ENCODE measurements around the gene AP2S1. TPM values are rescaled to one million over a fixed set of nuclear protein-coding genes. Genes with fewer than 3 reads are reported as not detected.
A peak's percentile ranks its signal among the peaks of the same experiment; 100 is the strongest.

The AP2S1 gene
- total RNA-seq, 6 experiments from 2014 or later, result 416 to 479 (median 463) TPM

- Mint-ChIP-seq H3K27ac (no peak overlapping the region), H3K4me1 (ENCODE audit: low read depth) (peaks cover 7% of the 10 kb centered on the region), H3K9me3 (no peaks in the 10 kb centered on the region), H3K36me3 (ENCODE audit: low read depth) (peaks cover 17% of the 10 kb centered on the region; the same call in 1 of the 2 replicates), H3K4me3 (no peak overlapping the region), H3K27me3 (ENCODE audit: insufficient read depth) (peaks cover 3% of the 10 kb centered on the region; the same call in 1 of the 2 replicates)
- no peak for TF ChIP-seq CTCF (IDR thresholded peaks at IDR 0.05)
- DNase-seq, result peak; percentile 55
Measured at GRCh38 chr19:46863818-46864629, 13.4 kb upstream of the AP2S1 start.

GRCh38 chr19:46862974-46863632 is 12.5 kb upstream of the AP2S1 start:
- Mint-ChIP-seq H3K27me3 (ENCODE audit: insufficient read depth) (peaks cover 3% of the 10 kb centered on the region; the same call in 1 of the 2 replicates), H3K9me3 (no peaks in the 10 kb centered on the region), H3K27ac (no peak overlapping the region), H3K36me3 (ENCODE audit: low read depth) (peaks cover 17% of the 10 kb centered on the region; the same call in 1 of the 2 replicates), H3K4me1 (ENCODE audit: low read depth) (peaks cover 7% of the 10 kb centered on the region), H3K4me3 (no peak overlapping the region)
- no peak for DNase-seq
- TF ChIP-seq CTCF (IDR thresholded peaks at IDR 0.05), result no peak

GRCh38 chr19:46862503-46862834 is 11.8 kb upstream of the AP2S1 start:
- Mint-ChIP-seq H3K4me3 (no peak overlapping the region), H3K27ac (no peak overlapping the region), H3K9me3 (no peaks in the 10 kb centered on the region), H3K4me1 (ENCODE audit: low read depth) (peaks cover 7% of the 10 kb centered on the region), H3K27me3 (ENCODE audit: insufficient read depth) (peaks cover 3% of the 10 kb centered on the region; the same call in 1 of the 2 replicates), H3K36me3 (ENCODE audit: low read depth) (peaks cover 17% of the 10 kb centered on the region; the same call in 1 of the 2 replicates)
- DNase-seq, result no peak
- no peak for TF ChIP-seq CTCF (IDR thresholded peaks at IDR 0.05)

GRCh38 chr19:46861691-46862502 is 11.3 kb upstream of the AP2S1 start:
- Mint-ChIP-seq H3K4me1 (ENCODE audit: low read depth) (peaks cover 7% of the 10 kb centered on the region), H3K27me3 (ENCODE audit: insufficient read depth) (peaks cover 3% of the 10 kb centered on the region; the same call in 1 of the 2 replicates), H3K4me3 (no peak overlapping the region), H3K9me3 (no peaks in the 10 kb centered on the region), H3K27ac (no peak overlapping the region), H3K36me3 (ENCODE audit: low read depth) (peaks cover 17% of the 10 kb centered on the region; the same call in 1 of the 2 replicates)
- no peak for TF ChIP-seq CTCF (IDR thresholded peaks at IDR 0.05)
- no peak for DNase-seq

Measured in HFFc6 (cell line).